ENCODE measurements around the gene GPBP1L1. TPM values are rescaled to one million over a fixed set of nuclear protein-coding genes. Genes with fewer than 3 reads are reported as not detected.

Gene GPBP1L1
- total and polyA plus RNA-seq, 9 of the 15 experiments (the other 6 are each of a cell fraction or from before 2014, with no cell fraction given): 86.0 to 216 (median 138) TPM

DNA sequence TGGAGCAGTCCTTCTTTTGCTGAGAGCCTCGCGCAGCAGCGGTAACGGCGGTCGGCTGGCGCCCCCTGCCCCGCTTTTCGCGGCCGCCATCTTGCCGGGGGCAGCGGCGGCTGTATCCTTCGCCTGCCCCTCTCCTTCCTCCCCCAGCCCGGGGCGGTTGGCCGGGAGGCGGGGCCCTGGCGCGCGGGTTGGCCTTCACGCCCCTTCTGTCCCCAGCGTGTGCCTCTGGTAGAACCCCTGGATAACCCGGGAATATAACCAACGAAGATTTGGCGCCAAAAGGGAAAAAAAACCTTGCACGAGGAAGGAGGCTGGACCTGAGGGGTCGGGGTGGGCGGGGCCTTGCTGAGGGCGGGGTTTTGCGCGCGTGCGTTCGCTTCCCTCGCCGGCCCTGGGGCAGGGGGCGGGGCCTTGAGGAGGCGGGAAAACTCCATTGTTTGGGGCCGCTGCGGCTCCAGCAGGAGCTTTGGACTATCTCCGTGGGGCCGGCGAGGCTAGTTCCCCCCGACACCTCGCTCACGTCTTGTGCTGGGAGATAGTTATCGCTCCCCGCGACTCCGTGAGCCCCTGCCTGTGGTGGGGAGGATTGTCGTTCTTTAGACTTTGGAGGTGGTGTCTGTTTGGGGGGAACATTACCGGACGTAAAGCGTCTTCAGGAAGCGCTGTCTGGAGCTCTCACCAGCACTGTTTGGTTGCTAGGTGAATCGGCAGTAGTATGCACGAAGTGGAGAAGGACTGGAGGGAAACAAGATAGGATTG lies 101.8 kb downstream of the GPBP1L1 start (continued):
- TF ChIP-seq ZNF407 (IDR thresholded peaks at IDR 0.05; ENCODE audit: low read depth) (no peak), ZNF639 (CRISPR knock-in tag; conservative IDR thresholded peaks at IDR 0.05 in 1 of 2, IDR thresholded peaks at IDR 0.05 in 1 of 2) (0 out of 4 replicates have a peak, but pooled peaks of 1 of the 2 experiments have one; percentile 24), THAP7 (CRISPR knock-in tag; IDR thresholded peaks at IDR 0.05) (no peak; the same call in 1 of the 2 replicates), SMARCA4 (IDR thresholded peaks at IDR 0.05) (peak; percentile 30; the same call in 1 of the 2 replicates), ZBTB11 (CRISPR knock-in tag; IDR thresholded peaks at IDR 0.05) (peak in 1 of 3 experiments; percentile 76; a peak in 1 of 6 replicates), ZBED1 (IDR thresholded peaks at IDR 0.05) (no peak), ZNF695 (CRISPR knock-in tag; IDR thresholded peaks at IDR 0.05) (no peak), RNF2 (IDR thresholded peaks at IDR 0.05) (peak; percentile 49), NFE2L1 (tag; IDR thresholded peaks at IDR 0.05; ENCODE audit: borderline replicate concordance, low read depth) (no peak), HBP1 (CRISPR knock-in tag; IDR thresholded peaks at IDR 0.05) (peak; percentile 68; the same call in 1 of the 2 replicates)

Data from K562 (cell line).